Progenitor cell of endocrine pancreas (in vitro differentiated cells): Measurements from ENCODE around the gene SERPINE1. TPM values are rescaled to one million over a fixed set of nuclear protein-coding genes. Genes with fewer than 3 reads are reported as not detected.
"Not testable (repeated sequence)": the region's sequence is repeated elsewhere in the genome, so short reads cannot be mapped to it uniquely, and the experiment has no call there.

Experiments used
- DNase-seq: peaks from one replicate; pipeline ENCODE4 v3.0.0; 2021; ENCODE audit warnings: low spot score; ENCODE audit not compliant: unreplicated experiment
- H3K27ac Mint-ChIP-seq: 2 replicates; pipeline ENCODE4 v1.8.0; 2021; ENCODE audit warnings: mild to moderate bottlenecking, moderate library complexity, mixed read lengths
- H3K27me3 Mint-ChIP-seq: 2 replicates; pipeline ENCODE4 v1.8.0; 2021; ENCODE audit warnings: mixed read lengths
- H3K36me3 Mint-ChIP-seq: 2 replicates; pipeline ENCODE4 v1.8.0; 2022; ENCODE audit warnings: mixed read lengths; ENCODE audit not compliant: insufficient read depth
- H3K4me1 Mint-ChIP-seq: 2 replicates; pipeline ENCODE4 v1.8.0; 2021; ENCODE audit warnings: low read depth, mixed read lengths
- H3K4me3 Mint-ChIP-seq: 2 replicates; pipeline ENCODE4 v1.8.0; 2021; ENCODE audit warnings: low read depth, mild to moderate bottlenecking, moderate library complexity, mixed read lengths
- H3K9me3 Mint-ChIP-seq: 2 replicates; pipeline ENCODE4 v1.8.0; 2021; ENCODE audit warnings: low read depth, mixed read lengths
- CTCF ChIP-seq: fragments of 200-600 bp; sonication (generic); IDR thresholded peaks from one replicate; pipeline ENCODE4 v1.5.0; 2021; ENCODE audit warnings: antibody characterized with exemption, mild to moderate bottlenecking; ENCODE audit not compliant: unreplicated experiment
- total RNA-seq: library from RNA; stranded (reverse); gene quantifications from 2 replicates; pipeline ENCODE4 v1.2.1, GENCODE V29; 2021

Gene SERPINE1
- total RNA-seq, 1 donor from 2014 or later, result 0.14 TPM

DNA sequence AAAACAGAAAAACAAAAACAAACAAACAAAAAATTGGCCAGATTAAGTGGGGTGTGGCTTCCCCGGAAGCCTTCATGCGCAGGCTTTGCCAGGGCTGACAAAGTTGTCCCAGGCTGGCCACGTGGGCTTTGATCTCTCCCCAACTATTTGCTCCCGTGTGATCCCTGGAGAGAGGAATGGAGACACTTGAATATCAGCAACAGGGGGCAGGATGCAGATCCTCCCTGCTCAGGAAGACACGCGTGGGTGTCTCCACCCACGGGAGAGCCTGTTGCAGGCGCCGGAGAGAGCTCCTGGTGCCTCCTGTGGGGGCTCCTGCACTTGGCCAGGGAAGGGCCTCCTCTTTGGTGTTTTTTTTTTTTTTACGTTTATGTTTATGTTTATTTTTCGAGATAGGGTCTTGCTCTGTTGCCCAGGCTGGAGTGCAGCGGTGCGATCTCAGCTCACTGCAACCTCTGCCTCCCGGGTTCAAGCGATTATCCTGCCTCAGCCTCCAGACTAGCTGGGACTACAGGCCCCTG is 22.7 kb upstream of the SERPINE1 start:
- Mint-ChIP-seq H3K27me3 (peaks cover 26% of the 10 kb centered on the region), H3K4me3 (no peak overlapping the region), H3K36me3 (no peaks in the 10 kb centered on the region), H3K9me3 (no peaks in the 10 kb centered on the region), H3K4me1 (no peaks in the 10 kb centered on the region), H3K27ac (no peak overlapping the region)
- no peak for TF ChIP-seq CTCF
- DNase-seq, result no peak

DNA sequence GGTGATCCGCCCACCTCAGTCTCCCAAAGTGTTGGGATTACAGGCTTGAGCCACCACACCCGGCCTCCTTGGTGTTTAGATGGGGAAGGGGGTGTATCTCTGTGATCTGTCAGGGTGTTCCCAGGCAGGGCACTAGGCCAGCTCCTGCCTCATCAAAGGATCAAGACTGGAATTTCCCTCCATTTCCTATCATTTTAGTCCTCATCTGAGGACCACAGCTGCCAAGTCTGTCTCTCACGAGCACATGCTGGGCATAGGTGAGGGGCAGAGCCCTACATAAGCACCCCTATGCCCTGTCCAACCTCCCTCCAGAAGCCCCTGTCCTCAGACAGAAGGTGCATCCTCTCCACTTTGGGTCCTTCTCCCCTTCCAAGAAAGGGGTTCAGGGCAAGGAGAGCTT is 22.1 kb upstream of the SERPINE1 start:
- H3K27ac Mint-ChIP-seq, result peak overlapping the region; percentile 59
- TF ChIP-seq CTCF, result no peak

DNA sequence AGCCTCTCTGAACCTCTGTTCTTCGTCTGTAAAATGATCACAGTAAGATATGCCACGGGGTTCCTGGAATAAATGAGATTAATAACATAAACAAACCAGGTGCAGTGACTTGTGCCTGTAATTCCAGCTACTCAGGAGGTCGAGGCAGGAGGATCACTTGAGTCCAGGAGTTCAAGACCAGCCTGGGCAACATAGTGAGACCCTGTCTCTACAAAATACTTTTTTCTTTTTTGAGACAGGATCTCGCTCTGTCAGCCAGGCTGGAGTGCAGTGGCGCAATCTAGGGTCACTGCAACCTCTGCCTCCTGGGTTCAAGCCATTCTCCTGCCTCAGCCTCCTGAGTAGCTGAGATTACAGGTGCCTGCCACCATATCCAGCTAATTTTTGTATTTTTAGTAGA is 21.7 kb upstream of the SERPINE1 start:
- DNase-seq, H3K9me3 Mint-ChIP-seq, H3K36me3 Mint-ChIP-seq, H3K4me3 Mint-ChIP-seq, H3K4me1 Mint-ChIP-seq: not testable (repeated sequence)
- peaks cover 20% of the 10 kb centered on the region for H3K27me3 Mint-ChIP-seq
- H3K27ac Mint-ChIP-seq, result peak overlapping the region; percentile 59

More for the DNA sequence above, 22.1 kb upstream of the SERPINE1 start:
- DNase-seq, result no peak
- Mint-ChIP-seq H3K4me3 (no peak overlapping the region), H3K9me3 (no peaks in the 10 kb centered on the region), H3K27me3 (peaks cover 23% of the 10 kb centered on the region), H3K36me3 (no peaks in the 10 kb centered on the region), H3K4me1 (no peaks in the 10 kb centered on the region)

- DNase-seq, result no peak
- H3K4me3 Mint-ChIP-seq, result no peak overlapping the region
- no peak overlapping the region for H3K27ac Mint-ChIP-seq
- no peaks in the 10 kb centered on the region for H3K36me3 Mint-ChIP-seq
- peaks cover 12% of the 10 kb centered on the region for H3K27me3 Mint-ChIP-seq
- no peaks in the 10 kb centered on the region for H3K4me1 Mint-ChIP-seq
- H3K9me3 Mint-ChIP-seq, result no peaks in the 10 kb centered on the region
- TF ChIP-seq CTCF, result no peak
These were observed 20.5 kb upstream of the SERPINE1 start for GRCh38 chr7:101106386-101106785.

DNA sequence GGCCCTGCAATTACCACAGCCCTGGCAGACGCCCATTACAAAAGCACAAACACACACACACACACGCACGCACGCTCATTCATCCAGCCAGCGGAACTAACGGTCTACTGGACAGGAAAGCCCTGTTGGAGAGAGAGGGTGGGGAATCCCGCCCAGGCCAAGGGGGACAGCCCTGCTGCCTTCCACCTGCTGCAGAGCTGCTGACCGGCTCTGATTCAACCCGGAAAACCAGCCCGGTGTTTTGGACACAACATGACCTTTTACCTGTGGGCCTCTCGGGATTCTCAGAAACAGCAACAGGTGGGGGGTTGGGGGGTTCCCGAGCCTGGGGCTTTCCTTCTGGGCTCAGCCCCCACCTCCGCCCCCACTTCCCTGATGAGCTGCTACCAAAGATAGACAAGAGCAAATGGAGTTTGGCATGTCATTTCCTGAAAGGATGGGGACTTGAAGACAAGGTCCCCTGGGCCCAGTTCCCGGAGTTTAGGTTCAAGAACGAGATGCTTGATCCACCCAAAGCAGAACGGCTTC is 18.5 kb upstream of the SERPINE1 start:
- Mint-ChIP-seq H3K4me3 (no peak overlapping the region), H3K4me1 (no peaks in the 10 kb centered on the region), H3K9me3 (no peaks in the 10 kb centered on the region), H3K27ac (no peak overlapping the region), H3K36me3 (no peaks in the 10 kb centered on the region), H3K27me3 (peaks cover 8% of the 10 kb centered on the region)
- TF ChIP-seq CTCF, result no peak
- DNase-seq, result no peak

DNA sequence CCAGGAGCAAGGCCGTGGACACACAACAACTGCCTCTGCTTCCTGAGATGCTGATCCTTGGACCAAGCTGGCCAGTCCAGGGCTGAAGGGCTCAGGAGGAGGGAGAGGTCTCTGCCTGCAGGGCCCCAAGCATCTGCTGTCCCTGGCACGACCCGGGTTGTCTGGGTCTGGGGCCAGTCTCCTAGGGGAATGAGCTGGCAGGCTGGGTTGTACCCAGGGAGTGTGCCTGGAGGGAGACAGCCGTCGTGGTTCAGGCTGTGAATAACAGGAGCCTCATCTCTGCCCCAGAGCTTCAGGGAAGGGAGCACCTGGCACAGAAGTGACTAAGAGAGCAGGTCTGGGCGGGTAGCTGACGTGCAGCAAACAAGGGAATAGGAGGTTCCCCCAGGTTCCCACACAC is 17.9 kb upstream of the SERPINE1 start:
- no peaks in the 10 kb centered on the region for H3K9me3 Mint-ChIP-seq
- H3K4me1 Mint-ChIP-seq, result no peaks in the 10 kb centered on the region
- H3K27me3 Mint-ChIP-seq, result peaks cover 6% of the 10 kb centered on the region
- no peak overlapping the region for H3K27ac Mint-ChIP-seq
- H3K36me3 Mint-ChIP-seq, result no peaks in the 10 kb centered on the region
- DNase-seq, result no peak
- no peak for TF ChIP-seq CTCF
- no peak overlapping the region for H3K4me3 Mint-ChIP-seq
